Nephron (organoid): ENCODE results near the gene RXRA.

ENCODE experiments used
- H3K27ac Mint-ChIP-seq, 3 experiments: 2 replicates each; pipeline ENCODE4 v1.8.0; 2020; ENCODE audit warnings: mixed read lengths in 3 of 3, mild to moderate bottlenecking in 2 of 3, moderate library complexity in 1 of 3
- H3K27me3 Mint-ChIP-seq: 2 replicates; pipeline ENCODE4 v1.8.0; 2021; ENCODE audit warnings: low read depth, mild to moderate bottlenecking, moderate library complexity, mixed read lengths
- H3K36me3 Mint-ChIP-seq: 2 replicates; pipeline ENCODE4 v1.8.0; 2020; ENCODE audit warnings: low read depth, mixed read lengths
- H3K4me1 Mint-ChIP-seq: 2 replicates; pipeline ENCODE4 v1.8.0; 2020; ENCODE audit warnings: mixed read lengths
- H3K4me3 Mint-ChIP-seq, 3 experiments: 2 replicates each; pipeline ENCODE4 v1.8.0; 2020; ENCODE audit warnings: mild to moderate bottlenecking in 3 of 3, mixed read lengths in 3 of 3, moderate library complexity in 2 of 3
- H3K9me3 Mint-ChIP-seq: 2 replicates; pipeline ENCODE4 v1.8.0; 2020; ENCODE audit warnings: mixed read lengths
- CTCF ChIP-seq, 3 experiments: fragments of 200-600 bp; sonication (generic); IDR thresholded peaks; one replicate each; pipeline ENCODE4 v1.5.0; 2021; ENCODE audit warnings: antibody characterized with exemption in 3 of 3; ENCODE audit not compliant: unreplicated experiment in 3 of 3

The RXRA gene

DNA sequence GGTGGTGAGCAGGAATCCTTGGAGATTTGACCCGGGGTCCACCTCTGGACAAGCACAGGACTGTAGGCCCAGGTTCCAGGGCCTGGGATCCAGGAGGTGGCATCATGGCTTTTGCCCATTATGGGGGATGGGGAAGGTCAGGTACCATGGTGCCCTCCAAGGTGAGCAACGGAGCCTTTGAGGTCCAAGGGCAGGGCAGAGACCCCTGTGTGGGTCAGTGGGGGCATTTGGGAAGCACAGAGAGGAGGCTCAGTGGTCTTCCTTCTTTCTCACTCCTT lies 117.7 kb downstream of the RXRA start:
- Mint-ChIP-seq H3K9me3 (peaks cover 9% of the 10 kb centered on the region), H3K36me3 (no peaks in the 10 kb centered on the region), H3K27me3 (peaks cover 12% of the 10 kb centered on the region), H3K4me3 (no peak overlapping the region), H3K4me1 (peaks cover 31% of the 10 kb centered on the region), H3K27ac (no peak overlapping the region)
- TF ChIP-seq CTCF (IDR thresholded peaks at IDR 0.05; ENCODE audit: unreplicated experiment in 3 of 3): no peak

GRCh38 chr9:134445000-134445399 lies 118.7 kb downstream of the RXRA start:
- Mint-ChIP-seq H3K4me1 (peaks cover 25% of the 10 kb centered on the region), H3K27me3 (peaks cover 12% of the 10 kb centered on the region), H3K4me3 (no peak overlapping the region), H3K36me3 (no peaks in the 10 kb centered on the region), H3K9me3 (peaks cover 13% of the 10 kb centered on the region), H3K27ac (peak overlapping the region in 1 of 3 experiments; percentile 21)
- no peak for TF ChIP-seq CTCF (IDR thresholded peaks at IDR 0.05; ENCODE audit: unreplicated experiment in 3 of 3)

DNA sequence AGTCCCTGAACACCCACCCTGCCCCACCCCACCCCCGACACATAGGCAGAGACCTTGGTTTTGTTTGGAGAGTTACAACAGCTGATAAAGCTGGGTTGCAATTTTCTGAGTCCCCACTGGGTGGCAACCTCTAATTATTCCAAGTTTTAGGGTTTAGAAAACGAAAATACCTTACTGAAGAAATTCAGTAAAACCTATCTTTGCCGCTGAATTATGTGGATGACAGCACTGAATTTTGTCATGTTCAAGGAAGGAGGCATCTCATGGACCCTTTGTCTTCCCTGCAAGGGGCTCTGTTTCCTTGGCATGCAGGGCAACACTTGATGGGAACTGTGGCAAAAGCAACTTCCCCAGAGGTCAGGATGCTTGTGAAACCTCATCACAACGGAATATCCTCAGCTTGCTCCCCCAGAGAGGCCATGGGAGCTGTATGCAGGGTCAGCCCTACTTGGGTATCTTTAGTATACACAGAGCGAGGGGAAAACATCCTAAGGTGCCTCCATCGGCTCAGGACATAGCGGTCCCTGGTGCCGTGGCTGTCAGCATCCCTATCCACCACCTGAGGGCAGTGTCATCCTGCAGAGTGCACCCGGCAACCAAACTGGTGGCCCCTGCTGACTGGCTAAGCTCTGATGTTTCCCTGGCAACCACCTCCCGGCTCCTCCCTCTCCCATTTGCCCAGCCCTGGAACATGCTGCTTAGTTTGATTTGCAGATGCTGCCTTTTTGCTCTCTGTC lies 123.1 kb downstream of the RXRA start:
- TF ChIP-seq CTCF (IDR thresholded peaks at IDR 0.05; ENCODE audit: unreplicated experiment in 3 of 3): peak; percentile 90 to 94 (median 93)
- peak overlapping the region in 2 of 3 experiments; percentile 25 to 64 for H3K27ac Mint-ChIP-seq
- peaks cover 6% of the 10 kb centered on the region for H3K4me1 Mint-ChIP-seq
- H3K27me3 Mint-ChIP-seq: peaks cover 4% of the 10 kb centered on the region
- H3K4me3 Mint-ChIP-seq: peak overlapping the region in 1 of 3 experiments; percentile 21
- peaks cover 13% of the 10 kb centered on the region for H3K9me3 Mint-ChIP-seq
- H3K36me3 Mint-ChIP-seq: no peaks in the 10 kb centered on the region

DNA sequence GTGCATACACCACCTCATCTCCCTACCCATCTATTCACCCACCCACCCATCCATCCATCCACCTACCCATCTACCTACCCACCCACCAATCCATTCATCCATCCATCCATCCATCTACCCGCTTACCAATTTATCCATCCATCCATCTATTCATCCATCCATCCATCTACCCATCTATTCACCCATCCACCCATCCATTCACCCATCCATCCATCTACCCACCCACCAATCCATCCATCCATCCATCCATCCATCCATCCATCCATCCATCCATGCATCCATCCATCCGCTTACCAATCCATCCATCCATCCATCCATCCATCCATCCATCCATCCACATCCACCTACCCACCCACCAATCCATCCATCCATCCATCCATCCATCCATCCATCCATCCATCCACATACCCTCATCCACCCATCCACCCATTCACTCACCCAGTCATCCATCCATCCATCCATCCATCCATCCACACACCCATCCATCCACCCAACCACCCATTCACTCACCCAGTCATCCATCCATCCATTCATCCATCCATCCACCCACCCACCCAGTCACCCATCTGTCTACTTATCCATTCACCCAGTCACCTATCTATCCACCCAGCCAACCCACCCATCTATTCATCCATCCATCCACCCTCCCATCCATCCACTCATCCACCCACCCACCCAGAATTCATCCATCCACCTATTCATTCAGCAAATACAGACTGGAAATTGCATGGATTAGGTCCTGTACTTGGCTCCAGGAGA lies 125.6 kb downstream of the RXRA start:
- H3K36me3 Mint-ChIP-seq: no peaks in the 10 kb centered on the region
- no peak overlapping the region for H3K27ac Mint-ChIP-seq
- TF ChIP-seq CTCF (IDR thresholded peaks at IDR 0.05; ENCODE audit: unreplicated experiment in 3 of 3): no peak
- peaks cover 9% of the 10 kb centered on the region for H3K9me3 Mint-ChIP-seq
- peaks cover 13% of the 10 kb centered on the region for H3K4me1 Mint-ChIP-seq
- H3K27me3 Mint-ChIP-seq: peaks cover 4% of the 10 kb centered on the region
- H3K4me3 Mint-ChIP-seq: no peak overlapping the region

GRCh38 chr9:134452728-134453127 lies 126.5 kb downstream of the RXRA start:
- H3K36me3 Mint-ChIP-seq: no peaks in the 10 kb centered on the region
- no peak overlapping the region for H3K4me3 Mint-ChIP-seq
- H3K9me3 Mint-ChIP-seq: peaks cover 9% of the 10 kb centered on the region
- TF ChIP-seq CTCF (IDR thresholded peaks at IDR 0.05; ENCODE audit: unreplicated experiment in 3 of 3): no peak
- peaks cover 13% of the 10 kb centered on the region for H3K4me1 Mint-ChIP-seq
- H3K27me3 Mint-ChIP-seq: peaks cover 4% of the 10 kb centered on the region
- peak overlapping the region in 2 of 3 experiments; percentile 13 to 42 for H3K27ac Mint-ChIP-seq
